ENCODE data around the gene CNKSR3. TPM values are rescaled to one million over a fixed set of nuclear protein-coding genes. Genes with fewer than 3 reads are reported as not detected.

Gene CNKSR3
- total and polyA plus RNA-seq, 2 of the 8 experiments (the other 6 are each of a cell fraction or from before 2014, with no cell fraction given), result 1.2 to 6.2 TPM

DNA sequence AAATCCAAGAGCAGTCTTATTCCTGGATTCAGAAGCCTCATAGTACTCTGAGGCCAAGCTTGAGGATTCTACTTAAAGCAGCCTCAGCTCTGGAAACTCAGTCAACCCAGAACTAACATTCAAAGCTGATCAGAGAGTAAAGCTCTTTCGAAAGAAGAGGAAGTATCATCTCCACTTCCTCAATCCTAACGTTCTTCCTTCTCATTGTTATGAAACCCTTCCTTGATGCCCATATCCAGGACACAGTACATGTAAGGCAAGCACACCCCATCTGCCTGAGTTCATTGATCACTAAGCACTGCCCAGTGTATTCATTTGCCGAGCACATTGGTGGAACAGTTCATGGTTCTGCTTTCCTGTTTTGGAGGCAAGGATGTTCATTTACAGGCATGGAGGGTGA, 153.8 kb downstream of the CNKSR3 start, which contains the start of gene IPCEF1 (continued):
- TF ChIP-seq SRF (IDR thresholded peaks at IDR 0.05; ENCODE audit: low read depth, low read length), result no peak
- TF ChIP-seq RAD21 (IDR thresholded peaks at IDR 0.05 in 1 of 2, conservative IDR thresholded peaks at IDR 0.05 in 1 of 2; ENCODE audit: low read depth in 2 of 2, low read length in 2 of 2), result no peak
- TF ChIP-seq, protein P1, sequence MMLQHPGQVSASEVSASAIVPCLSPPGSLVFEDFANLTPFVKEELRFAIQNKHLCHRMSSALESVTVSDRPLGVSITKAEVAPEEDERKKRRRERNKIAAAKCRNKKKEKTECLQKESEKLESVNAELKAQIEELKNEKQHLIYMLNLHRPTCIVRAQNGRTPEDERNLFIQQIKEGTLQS (IDR thresholded peaks at IDR 0.05; ENCODE audit: insufficient read depth, low read depth, low read length), result no peak
